NCI-H2196 treated with DMSO at 0.1 percent for 48 hours (cell line): ENCODE measurements around the gene TUBA3E.
"Not testable (repeated sequence)": the region's sequence is repeated elsewhere in the genome, so short reads cannot be mapped to it uniquely, and the experiment has no call there.

ENCODE experiments used
- DNase-seq: peaks from one replicate; lab custom pipeline; 2025; ENCODE audit not compliant: unreplicated experiment; lab: John Stamatoyannopoulos, UW

The TUBA3E gene

DNA sequence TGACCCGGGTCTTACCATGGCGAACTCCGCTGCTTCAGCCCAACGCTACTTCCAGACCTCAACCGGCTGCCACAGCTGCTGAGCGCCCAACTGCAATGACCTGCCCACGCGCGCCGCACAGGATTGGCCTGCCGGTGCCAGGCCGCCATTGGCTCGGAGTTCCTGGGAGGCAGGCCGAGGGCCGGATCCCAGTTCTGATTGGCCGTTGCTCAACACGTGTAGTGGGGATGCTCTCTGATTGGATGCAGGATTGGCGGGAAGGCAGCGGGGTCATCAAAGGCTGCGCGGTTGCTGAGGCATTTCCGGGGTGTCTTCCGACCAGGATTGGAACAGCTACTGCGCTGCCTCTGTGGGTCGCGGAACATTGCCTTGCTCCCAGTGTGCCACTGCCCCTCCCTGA is at the start of gene TUBA3E:
Gene TUBA3E, minus strand, starts transcription at position 97 of the 400 bp plus-strand sequence. Its CDS starts 79 bp downstream, at position 18.
- no peak for DNase-seq

GRCh38 chr2:130246430-130246829 is 48.2 kb upstream of the TUBA3E start:
- no peak for DNase-seq

DNA sequence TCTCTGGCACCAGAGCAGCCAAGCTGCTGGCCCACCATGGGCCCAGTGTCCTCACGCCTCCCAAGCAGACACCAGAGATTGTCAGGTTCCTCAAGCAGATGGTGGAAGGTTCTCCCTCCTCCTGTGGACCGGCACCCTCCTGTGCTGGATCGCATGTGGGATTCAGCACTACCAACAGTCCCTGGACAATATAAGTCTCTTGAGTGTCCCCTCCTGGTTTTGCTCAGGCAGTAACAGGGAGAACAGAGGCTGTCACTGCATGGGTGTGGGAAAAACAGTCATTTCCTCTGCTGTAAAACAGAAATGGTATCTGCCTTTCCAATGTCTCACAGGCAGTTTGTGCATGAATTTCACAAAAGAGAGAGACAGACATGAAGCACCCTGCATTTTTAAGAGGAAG is 47.7 kb upstream of the TUBA3E start:
- no peak for DNase-seq

DNA sequence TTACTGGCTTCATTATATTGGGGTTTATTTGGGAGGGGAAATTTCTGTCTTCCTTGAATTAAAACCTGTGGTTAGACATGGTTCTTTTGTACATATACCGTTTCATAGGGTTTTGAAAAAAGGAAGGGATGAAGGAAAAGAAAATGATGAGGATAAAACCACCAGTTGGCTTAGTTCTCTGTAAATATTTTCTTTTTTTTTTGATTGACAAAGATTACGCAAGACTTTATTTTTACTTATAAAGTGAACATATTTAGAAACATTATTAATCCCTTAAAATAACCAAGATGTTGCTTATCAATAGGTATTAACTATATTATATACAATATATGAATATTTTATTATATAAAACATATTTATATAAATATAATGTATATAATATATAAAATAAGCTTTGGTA is 45.1 kb upstream of the TUBA3E start:
- DNase-seq, result no peak

DNA sequence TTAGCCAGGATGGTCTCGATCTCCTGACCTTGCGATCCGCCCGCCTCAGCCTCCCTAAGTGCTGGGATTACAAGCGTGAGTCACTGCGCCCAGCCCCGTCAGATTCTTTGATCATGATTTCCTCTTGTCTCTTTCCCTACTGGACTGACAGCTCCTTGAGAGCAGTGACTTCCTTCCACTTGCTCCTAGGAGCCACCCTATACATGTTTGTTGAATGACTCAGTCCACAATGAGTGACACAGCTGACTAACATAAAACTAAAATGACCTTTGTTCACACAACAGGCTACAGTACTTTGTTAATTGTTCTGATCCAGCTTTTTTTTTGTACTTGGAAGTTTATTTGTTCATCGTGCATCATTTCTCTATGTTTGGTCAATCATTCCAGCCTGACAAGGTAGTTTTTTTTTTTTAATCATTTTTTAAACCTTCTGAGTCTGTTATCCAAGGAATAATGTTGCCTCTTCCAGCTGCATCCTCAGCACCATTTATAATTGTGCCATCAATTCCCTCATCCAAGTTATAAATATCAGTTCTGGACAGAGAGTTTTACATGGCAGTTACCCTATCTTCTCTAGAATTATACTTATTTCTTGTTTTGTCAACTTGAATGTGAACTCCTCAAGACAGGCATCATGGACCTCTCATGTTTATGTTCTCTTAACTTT is 42.9 kb upstream of the TUBA3E start:
- DNase-seq, result no peak

DNA sequence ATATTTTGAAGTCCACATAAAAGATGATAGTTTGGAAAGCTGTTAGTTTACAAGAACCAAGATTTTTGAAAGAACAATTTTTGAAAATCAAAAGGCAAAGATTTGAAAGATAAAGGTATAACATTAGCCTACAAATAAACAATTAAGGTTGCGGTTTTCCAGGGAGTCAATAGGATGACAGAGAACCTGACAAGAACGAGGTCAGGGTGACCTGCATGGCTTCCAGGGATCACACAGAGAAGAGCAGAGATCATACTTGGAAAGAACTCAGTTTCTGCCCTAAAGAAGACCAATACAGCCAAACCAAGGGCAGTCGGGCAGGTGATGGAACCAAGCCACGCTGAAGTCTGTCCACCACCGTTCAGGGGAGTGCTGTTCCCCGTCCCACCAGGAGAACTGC is 41.3 kb upstream of the TUBA3E start:
- not testable (repeated sequence) for DNase-seq

- not testable (repeated sequence) for DNase-seq
Observed at GRCh38 chr2:130233066-130233465, 34.8 kb upstream of the TUBA3E start.

DNA sequence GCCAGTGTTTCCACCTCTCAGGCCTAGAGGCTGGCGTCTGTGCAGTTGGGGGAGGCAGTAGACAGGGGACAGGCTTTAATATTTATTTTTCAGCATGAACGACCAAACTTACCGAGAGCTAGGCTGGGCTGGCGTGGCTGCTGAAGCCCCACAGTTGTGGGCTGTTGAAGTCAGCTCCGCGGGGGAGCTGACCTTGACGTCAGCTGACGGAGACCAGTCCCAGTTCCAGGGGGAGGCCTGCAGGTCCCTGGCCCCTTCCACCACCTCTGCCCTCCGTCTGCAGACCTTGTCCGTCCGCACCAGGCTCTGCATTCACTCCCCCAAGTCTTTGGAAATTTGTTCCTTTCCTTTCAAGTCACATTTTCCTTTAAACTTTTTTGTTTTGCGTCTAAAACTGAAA is 33.4 kb upstream of the TUBA3E start:
- no peak for DNase-seq

GRCh38 chr2:130230907-130231306 is 32.7 kb upstream of the TUBA3E start:
- DNase-seq, result not testable (repeated sequence)

DNA sequence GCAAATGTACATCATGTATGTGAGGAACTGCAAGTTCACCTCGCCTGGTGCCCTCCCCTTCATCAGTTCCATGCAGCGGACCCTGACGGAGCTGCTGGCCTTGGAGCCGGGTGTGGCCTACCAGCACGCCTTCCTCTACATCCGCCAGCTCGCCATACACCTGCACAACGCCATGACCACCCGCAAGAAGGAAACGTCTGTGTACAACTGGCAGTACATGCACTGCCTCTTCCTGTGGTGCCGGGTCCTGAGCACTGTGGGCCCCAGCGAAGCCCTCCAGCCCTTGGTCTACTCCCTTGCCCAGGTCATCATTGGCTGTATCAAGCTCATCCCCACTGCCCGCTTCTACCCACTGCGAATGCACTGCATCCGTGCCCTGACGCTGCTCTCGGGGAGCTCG is 32.1 kb upstream of the TUBA3E start:
- not testable (repeated sequence) for DNase-seq

- DNase-seq, result not testable (repeated sequence)
Observed at GRCh38 chr2:130229161-130229510, 30.9 kb upstream of the TUBA3E start.

GRCh38 chr2:130228467-130229160 is 30.4 kb upstream of the TUBA3E start:
- not testable (repeated sequence) for DNase-seq

- not testable (repeated sequence) for DNase-seq
Observed at GRCh38 chr2:130228005-130228404, 29.8 kb upstream of the TUBA3E start.

DNA sequence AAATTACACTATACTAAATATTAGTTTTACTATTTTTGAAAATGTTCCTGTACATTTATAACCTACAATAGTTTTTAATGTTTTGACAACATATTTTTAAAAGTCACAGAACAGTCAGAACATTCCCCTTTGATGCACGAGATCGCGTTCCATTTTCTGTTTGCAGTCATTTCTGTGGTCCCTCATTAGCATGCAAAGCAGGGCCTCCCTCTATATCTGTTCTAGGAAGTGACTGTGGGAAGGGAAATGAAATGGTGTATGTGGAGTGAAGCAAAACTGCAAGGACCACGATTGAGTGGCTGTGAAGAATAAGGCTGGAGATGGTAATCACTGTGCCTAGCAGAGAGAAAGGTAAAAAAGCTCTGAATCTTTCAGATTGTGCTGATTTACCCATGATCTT is 24.3 kb upstream of the TUBA3E start:
- not testable (repeated sequence) for DNase-seq

GRCh38 chr2:130220505-130220904 is 22.3 kb upstream of the TUBA3E start:
- DNase-seq, result not testable (repeated sequence)

- DNase-seq, result not testable (repeated sequence)
Observed at GRCh38 chr2:130219147-130219546, 20.9 kb upstream of the TUBA3E start.

GRCh38 chr2:130207051-130207450 is 8.8 kb upstream of the TUBA3E start:
- DNase-seq, result not testable (repeated sequence)

DNA sequence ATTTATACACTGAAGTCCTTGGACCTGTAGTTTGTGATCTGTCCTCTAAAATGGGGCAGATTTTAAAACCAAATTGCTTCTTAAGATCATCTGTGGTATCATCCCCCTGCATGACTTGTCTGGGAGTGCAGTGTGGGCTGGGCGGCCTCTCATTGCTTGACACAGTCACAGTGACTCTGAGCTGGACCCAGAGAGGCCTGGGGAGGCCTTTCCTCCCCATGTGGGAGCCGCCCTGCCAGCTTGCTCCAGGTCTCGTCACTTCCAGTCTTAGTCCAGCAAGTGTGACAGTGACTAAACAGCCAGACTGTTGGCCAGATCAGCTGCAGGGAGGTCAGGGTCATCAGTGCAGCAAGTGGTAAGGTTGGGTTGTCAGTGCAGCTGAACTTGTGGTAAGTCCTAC is 4.9 kb upstream of the TUBA3E start:
- not testable (repeated sequence) for DNase-seq

DNA sequence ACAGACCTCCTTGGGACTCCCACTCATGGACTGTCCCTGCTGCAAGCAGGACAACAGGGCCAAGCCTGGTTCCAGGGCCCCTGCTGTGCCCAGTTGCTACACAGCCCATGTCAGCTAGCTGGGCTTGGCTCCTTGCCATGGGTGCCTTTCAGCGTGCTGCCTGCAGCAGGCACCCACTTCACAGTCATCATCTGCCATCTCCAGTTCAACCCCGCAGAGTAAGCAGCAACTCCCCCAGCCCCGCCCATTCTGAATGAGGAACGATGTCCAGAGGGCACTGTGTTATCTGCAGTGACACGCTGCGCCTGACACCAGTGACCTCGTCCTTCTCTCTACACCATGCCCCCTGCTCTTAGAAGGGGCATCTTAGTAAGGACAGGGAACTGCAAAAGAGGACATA is 4.3 kb upstream of the TUBA3E start:
- DNase-seq, result not testable (repeated sequence)

DNA sequence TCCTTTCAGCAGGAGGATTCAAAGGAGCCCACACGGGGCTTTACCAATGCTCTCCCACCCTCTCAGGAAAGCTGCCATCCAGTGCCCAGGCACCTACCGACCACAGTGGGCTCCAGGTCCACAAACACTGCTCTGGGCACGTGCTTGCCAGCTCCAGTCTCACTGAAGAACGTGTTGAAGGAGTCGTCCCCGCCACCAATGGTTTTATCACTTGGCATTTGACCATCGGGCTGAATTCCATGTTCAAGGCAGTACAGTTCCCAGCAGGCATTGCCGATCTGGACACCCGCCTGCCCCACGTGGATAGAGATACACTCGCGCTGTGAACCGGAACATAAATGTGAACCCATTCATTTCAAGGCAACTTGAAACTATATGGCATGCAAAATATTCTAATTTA is 2.2 kb downstream of the TUBA3E start:
- DNase-seq, result not testable (repeated sequence)

- DNase-seq, result not testable (repeated sequence)
Observed at GRCh38 chr2:130195089-130195635, 3.1 kb downstream of the TUBA3E start.

- DNase-seq, result not testable (repeated sequence)
Observed at GRCh38 chr2:130193824-130194223, 4.4 kb downstream of the TUBA3E start.
